Measurements from ENCODE around the gene FGF19.

DNA sequence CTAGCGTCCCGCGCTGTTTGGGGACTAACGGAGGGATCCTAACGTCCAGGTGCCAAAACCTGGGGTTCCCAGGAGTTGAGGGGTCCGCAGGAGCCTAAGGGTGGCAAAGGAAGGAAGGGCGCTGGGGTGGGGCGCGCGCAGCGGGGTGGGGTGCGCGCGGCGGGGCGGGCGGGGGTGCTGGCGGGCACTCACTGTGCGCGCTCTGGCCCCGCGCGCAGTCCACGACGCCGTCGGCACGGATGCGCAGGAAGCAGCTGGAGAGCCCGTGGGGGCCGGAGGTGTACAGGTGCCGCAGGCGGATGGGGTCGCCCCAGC lies 412 bp downstream of the FGF19 start:
- TF ChIP-seq, protein P1, sequence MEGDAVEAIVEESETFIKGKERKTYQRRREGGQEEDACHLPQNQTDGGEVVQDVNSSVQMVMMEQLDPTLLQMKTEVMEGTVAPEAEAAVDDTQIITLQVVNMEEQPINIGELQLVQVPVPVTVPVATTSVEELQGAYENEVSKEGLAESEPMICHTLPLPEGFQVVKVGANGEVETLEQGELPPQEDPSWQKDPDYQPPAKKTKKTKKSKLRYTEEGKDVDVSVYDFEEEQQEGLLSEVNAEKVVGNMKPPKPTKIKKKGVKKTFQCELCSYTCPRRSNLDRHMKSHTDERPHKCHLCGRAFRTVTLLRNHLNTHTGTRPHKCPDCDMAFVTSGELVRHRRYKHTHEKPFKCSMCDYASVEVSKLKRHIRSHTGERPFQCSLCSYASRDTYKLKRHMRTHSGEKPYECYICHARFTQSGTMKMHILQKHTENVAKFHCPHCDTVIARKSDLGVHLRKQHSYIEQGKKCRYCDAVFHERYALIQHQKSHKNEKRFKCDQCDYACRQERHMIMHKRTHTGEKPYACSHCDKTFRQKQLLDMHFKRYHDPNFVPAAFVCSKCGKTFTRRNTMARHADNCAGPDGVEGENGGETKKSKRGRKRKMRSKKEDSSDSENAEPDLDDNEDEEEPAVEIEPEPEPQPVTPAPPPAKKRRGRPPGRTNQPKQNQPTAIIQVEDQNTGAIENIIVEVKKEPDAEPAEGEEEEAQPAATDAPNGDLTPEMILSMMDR (IDR thresholded peaks at IDR 0.05; ENCODE audit: low read depth, low read length, poor library complexity, severe bottlenecking): no peak
- no peak for TF ChIP-seq EZH2phosphoT487 (IDR thresholded peaks at IDR 0.05; ENCODE audit: borderline replicate concordance, low read length)

Measured in DOHH2 (cell line).